Neutrophil (primary cell): ENCODE measurements around the gene P3R3URF.

ENCODE experiments used
- H3K27ac ChIP-seq: fragments of 200-600 bp; sonication (generic); 2 replicates; pipeline ENCODE4 v1.5.1; 2016; ENCODE audit warnings: mild to moderate bottlenecking, moderate library complexity
- H3K27me3 ChIP-seq: fragments of 200-600 bp; sonication (generic); 2 replicates; pipeline ENCODE4 v1.6.0; 2016; ENCODE audit warnings: mild to moderate bottlenecking
- H3K36me3 ChIP-seq: fragments of 200-600 bp; sonication (generic); 2 replicates; pipeline ENCODE4 v1.5.1; 2017
- H3K4me1 ChIP-seq, 2 experiments: fragments of 200-600 bp in 1 of 2; sonication (generic) in 1 of 2; 1 replicate in 1 of 2; 2 replicates in 1 of 2; pipeline versions ENCODE4 v1.5.1 to v1.6.1; 2013 to 2016; ENCODE audit warnings: low read depth in 1 of 2, low read length in 1 of 2, mild to moderate bottlenecking in 1 of 2, moderate library complexity in 1 of 2; ENCODE audit not compliant: control insufficient read depth in 1 of 2, insufficient read depth in 1 of 2
- H3K4me3 ChIP-seq, 2 experiments: fragments of 200-600 bp in 1 of 2; sonication (generic) in 1 of 2; 1 replicate in 1 of 2; 2 replicates in 1 of 2; pipeline ENCODE4 v1.5.1; 2013 to 2016; ENCODE audit warnings: low read depth in 1 of 2, low read length in 1 of 2, mild to moderate bottlenecking in 1 of 2, moderate library complexity in 1 of 2
- H3K9me3 ChIP-seq: fragments of 200-600 bp; sonication (generic); 2 replicates; pipeline ENCODE4 v1.5.1; 2016
- CTCF ChIP-seq: fragments of 200-600 bp; sonication (generic); IDR thresholded peaks from 2 replicates; pipeline ENCODE4 v1.5.1; 2016; ENCODE audit warnings: antibody characterized with exemption

P3R3URF gene

GRCh38 chr1:46158312-46159281 is 17.7 kb downstream of the P3R3URF start:
- H3K27me3 ChIP-seq = peaks cover 10% of the 10 kb centered on the region

GRCh38 chr1:46157916-46158311 is 18.4 kb downstream of the P3R3URF start:
- H3K36me3 ChIP-seq = no peaks in the 10 kb centered on the region
- H3K27me3 ChIP-seq = peaks cover 9% of the 10 kb centered on the region
- TF ChIP-seq CTCF = no peak
- no peaks in the 10 kb centered on the region for H3K4me1 ChIP-seq
- H3K27ac ChIP-seq = no peak overlapping the region
- H3K4me3 ChIP-seq = no peak overlapping the region
- no peaks in the 10 kb centered on the region for H3K9me3 ChIP-seq

More at GRCh38 chr1:46158312-46159281, 17.7 kb downstream of the P3R3URF start:
- no peak for TF ChIP-seq CTCF
- Histone ChIP-seq H3K4me3 (no peak overlapping the region), H3K4me1 (no peaks in the 10 kb centered on the region), H3K27ac (no peak overlapping the region), H3K9me3 (no peaks in the 10 kb centered on the region), H3K36me3 (no peaks in the 10 kb centered on the region)

- no peaks in the 10 kb centered on the region for H3K9me3 ChIP-seq
- no peaks in the 10 kb centered on the region for H3K4me1 ChIP-seq
- no peaks in the 10 kb centered on the region for H3K27me3 ChIP-seq
- no peak overlapping the region for H3K27ac ChIP-seq
- H3K4me3 ChIP-seq = no peak overlapping the region
- H3K36me3 ChIP-seq = no peaks in the 10 kb centered on the region
- TF ChIP-seq CTCF = no peak
Observed at GRCh38 chr1:46153732-46154131, 22.6 kb downstream of the P3R3URF start.

- Histone ChIP-seq H3K36me3 (no peaks in the 10 kb centered on the region), H3K4me1 (no peaks in the 10 kb centered on the region), H3K9me3 (no peaks in the 10 kb centered on the region), H3K27me3 (no peaks in the 10 kb centered on the region), H3K27ac (no peak overlapping the region), H3K4me3 (no peak overlapping the region)
- no peak for TF ChIP-seq CTCF
Observed at GRCh38 chr1:46153228-46153627, 23.1 kb downstream of the P3R3URF start.

GRCh38 chr1:46152016-46152415 is 24.3 kb downstream of the P3R3URF start:
- no peaks in the 10 kb centered on the region for H3K27me3 ChIP-seq
- H3K27ac ChIP-seq = no peak overlapping the region
- TF ChIP-seq CTCF = no peak
- H3K4me3 ChIP-seq = no peak overlapping the region
- no peaks in the 10 kb centered on the region for H3K9me3 ChIP-seq
- H3K36me3 ChIP-seq = no peaks in the 10 kb centered on the region
- H3K4me1 ChIP-seq = no peaks in the 10 kb centered on the region
